Transverse colon (tissue), 4 donors: ENCODE results near the gene ADAMTS14.

Experiments used
- EP300 ChIP-seq: sonication (generic); formaldehyde crosslinking; IDR thresholded peaks from one replicate; pipeline ENCODE4 v1.6.1; 2017; ENCODE audit warnings: antibody characterized with exemption, low read depth
- POLR2A ChIP-seq: fragments of 450-650 bp; IDR thresholded peaks from one replicate; pipeline ENCODE4 v1.6.1; 2016; ENCODE audit warnings: antibody characterized with exemption, mild to moderate bottlenecking, moderate library complexity
- POLR2AphosphoS5 ChIP-seq, 3 donors: sonication (generic); formaldehyde crosslinking; IDR thresholded peaks; one replicate each; pipeline ENCODE4 v1.6.1; 2016; ENCODE audit warnings: antibody characterized with exemption in 3 of 3
- TF ChIP-seq, protein P1 (sequence below), 5 experiments: fragments of 200-600 bp in 3 of 5; fragments of 450-650 bp in 2 of 5; sonication (generic) in 3 of 5; IDR thresholded peaks; 1 replicate in 2 of 5; 2 replicates in 3 of 5; pipeline ENCODE4 v1.5.1; 2016 to 2017; ENCODE audit warnings: antibody characterized with exemption in 5 of 5, inconsistent platforms in 3 of 5, mild to moderate bottlenecking in 2 of 5, moderate library complexity in 1 of 5

DNA sequence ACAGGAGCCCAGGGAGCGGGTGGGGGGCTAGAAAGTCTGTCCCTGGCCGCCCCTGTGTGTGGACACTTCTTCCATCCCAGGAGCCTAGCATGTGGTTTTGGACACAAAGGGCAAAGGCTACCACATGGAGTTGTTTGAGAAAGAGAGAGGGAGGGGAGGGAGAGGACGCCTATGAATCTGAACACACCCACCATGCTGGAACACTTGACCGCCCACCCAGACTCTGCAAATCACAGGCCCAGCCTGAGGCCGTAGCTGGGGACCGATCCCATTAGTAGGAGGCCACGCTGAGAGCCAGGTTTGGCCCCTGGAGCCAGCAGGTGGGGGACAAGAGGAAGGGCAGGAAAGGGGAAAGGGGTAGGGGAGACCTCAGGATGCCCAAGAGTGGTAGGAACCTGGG is 39.6 kb downstream of the ADAMTS14 start:
- TF ChIP-seq POLR2AphosphoS5 (IDR thresholded peaks at IDR 0.05), result no peak
- TF ChIP-seq, protein P1, sequence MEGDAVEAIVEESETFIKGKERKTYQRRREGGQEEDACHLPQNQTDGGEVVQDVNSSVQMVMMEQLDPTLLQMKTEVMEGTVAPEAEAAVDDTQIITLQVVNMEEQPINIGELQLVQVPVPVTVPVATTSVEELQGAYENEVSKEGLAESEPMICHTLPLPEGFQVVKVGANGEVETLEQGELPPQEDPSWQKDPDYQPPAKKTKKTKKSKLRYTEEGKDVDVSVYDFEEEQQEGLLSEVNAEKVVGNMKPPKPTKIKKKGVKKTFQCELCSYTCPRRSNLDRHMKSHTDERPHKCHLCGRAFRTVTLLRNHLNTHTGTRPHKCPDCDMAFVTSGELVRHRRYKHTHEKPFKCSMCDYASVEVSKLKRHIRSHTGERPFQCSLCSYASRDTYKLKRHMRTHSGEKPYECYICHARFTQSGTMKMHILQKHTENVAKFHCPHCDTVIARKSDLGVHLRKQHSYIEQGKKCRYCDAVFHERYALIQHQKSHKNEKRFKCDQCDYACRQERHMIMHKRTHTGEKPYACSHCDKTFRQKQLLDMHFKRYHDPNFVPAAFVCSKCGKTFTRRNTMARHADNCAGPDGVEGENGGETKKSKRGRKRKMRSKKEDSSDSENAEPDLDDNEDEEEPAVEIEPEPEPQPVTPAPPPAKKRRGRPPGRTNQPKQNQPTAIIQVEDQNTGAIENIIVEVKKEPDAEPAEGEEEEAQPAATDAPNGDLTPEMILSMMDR (IDR thresholded peaks at IDR 0.05), result no peak
- no peak for TF ChIP-seq POLR2A
- no peak for TF ChIP-seq EP300
